Measurements from ENCODE around the gene TAMALIN. TPM values are rescaled to one million over a fixed set of nuclear protein-coding genes. Genes with fewer than 3 reads are reported as not detected.

The TAMALIN gene
- total and polyA plus RNA-seq, 2 experiments from 2014 or later: 0.34 to 3.0 TPM

GRCh38 chr12:52010692-52011601 lies 4.2 kb downstream of the TAMALIN start:
- Histone ChIP-seq H3K27me3 (ENCODE audit: insufficient read depth) (peaks cover 64% of the 10 kb centered on the region), H3K36me3 (ENCODE audit: insufficient read depth) (no peaks in the 10 kb centered on the region), H3K9me2 (ENCODE audit: insufficient read depth) (no peaks in the 10 kb centered on the region), H3F3A (replicated peaks; ENCODE audit: low read depth) (0 out of 2 replicates have a peak, but pooled peaks cover 18% of the 10 kb centered on the region), H4K20me1 (replicated peaks; ENCODE audit: insufficient read depth) (no peaks in the 10 kb centered on the region; the same call in 1 of the 2 replicates), H2AFZ (no peak overlapping the region), H3K27ac (ENCODE audit: low read depth) (no peak overlapping the region), H3K79me2 (replicated peaks; ENCODE audit: insufficient read depth) (no peaks in the 10 kb centered on the region), H3K4me3 (peak overlapping the region; percentile 22; the same call in 1 of the 2 replicates), H3K4me2 (peak overlapping the region; percentile 49), H3K4me1 (ENCODE audit: insufficient read depth) (peaks cover 38% of the 10 kb centered on the region)
- no peak for ATAC-seq
- peaks cover 71% of the 10 kb centered on the region for H3K27me3 Mint-ChIP-seq (ENCODE audit: insufficient read depth, low read depth, poor library complexity)
- H3K27ac Mint-ChIP-seq: no peak overlapping the region
- no peaks in the 10 kb centered on the region; the same call in 2 of the 3 replicates for H3K9me3 Mint-ChIP-seq
- peaks cover 3% of the 10 kb centered on the region; the same call in 2 of the 3 replicates for H3K36me3 Mint-ChIP-seq (ENCODE audit: low read depth)
- H3K4me3 Mint-ChIP-seq: peak overlapping the region; percentile 39; the same call in 2 of the 3 replicates
- H3K4me1 Mint-ChIP-seq: peaks cover 43% of the 10 kb centered on the region
- no peak for TF ChIP-seq JUNB (IDR thresholded peaks at IDR 0.05; ENCODE audit: unreplicated experiment)
- no peak for DNase-seq (ENCODE audit: low spot score)

GRCh38 chr12:52011602-52012214 lies 5.0 kb downstream of the TAMALIN start:
- Histone ChIP-seq H3K36me3 (ENCODE audit: insufficient read depth) (no peaks in the 10 kb centered on the region), H2AFZ (no peak overlapping the region), H3K4me3 (no peak overlapping the region), H3K27me3 (ENCODE audit: insufficient read depth) (peaks cover 65% of the 10 kb centered on the region), H3K4me1 (ENCODE audit: insufficient read depth) (peaks cover 35% of the 10 kb centered on the region), H3K27ac (ENCODE audit: low read depth) (no peak overlapping the region), H3K9me2 (ENCODE audit: insufficient read depth) (no peaks in the 10 kb centered on the region), H3K4me2 (no peak overlapping the region), H3K79me2 (replicated peaks; ENCODE audit: insufficient read depth) (no peaks in the 10 kb centered on the region), H3F3A (replicated peaks; ENCODE audit: low read depth) (0 out of 2 replicates have a peak, but pooled peaks cover 14% of the 10 kb centered on the region), H4K20me1 (replicated peaks; ENCODE audit: insufficient read depth) (no peaks in the 10 kb centered on the region; the same call in 1 of the 2 replicates)
- ATAC-seq (no peak), DNase-seq (ENCODE audit: low spot score) (no peak)
- no peak overlapping the region for H3K4me3 Mint-ChIP-seq
- H3K4me1 Mint-ChIP-seq: peaks cover 38% of the 10 kb centered on the region
- peaks cover 3% of the 10 kb centered on the region; the same call in 2 of the 3 replicates for H3K36me3 Mint-ChIP-seq (ENCODE audit: low read depth)
- H3K27me3 Mint-ChIP-seq (ENCODE audit: insufficient read depth, low read depth, poor library complexity): peaks cover 73% of the 10 kb centered on the region
- H3K9me3 Mint-ChIP-seq: no peaks in the 10 kb centered on the region; the same call in 2 of the 3 replicates
- H3K27ac Mint-ChIP-seq: no peak overlapping the region
- no peak for TF ChIP-seq ZNF462 (CRISPR knock-in tag; IDR thresholded peaks at IDR 0.05)
- TF ChIP-seq POLR2AphosphoS5 (IDR thresholded peaks at IDR 0.05; ENCODE audit: low read depth): no peak
- TF ChIP-seq CTCF (conservative IDR thresholded peaks at IDR 0.05; ENCODE audit: low read depth in 2 of 2): no peak
- TF ChIP-seq ZNF114 (CRISPR knock-in tag; IDR thresholded peaks at IDR 0.05): no peak
- TF ChIP-seq REST (IDR thresholded peaks at IDR 0.05; ENCODE audit: unreplicated experiment): no peak
- no peak for TF ChIP-seq NANOG (IDR thresholded peaks at IDR 0.05; ENCODE audit: borderline replicate concordance)
